Stimulated activated CD4-positive, alpha-beta T cell treated with anti-CD3 and anti-CD28 coated beads, TNF-alpha, amount 100 ng/mL, for 48 hours (primary cell): ENCODE data around the gene DLK2.

Source experiments
- DNase-seq, 3 donors: peaks; one replicate each; pipeline ENCODE4 v3.0.0-alpha.2; 2020; ENCODE audit warnings: low read depth in 3 of 3

DLK2 gene

GRCh38 chr6:43454290-43454695 is 1.1 kb downstream of the DLK2 start:
- DNase-seq: peak; percentile 45 to 67 (median 53)

- no peak for DNase-seq
Measured at GRCh38 chr6:43453831-43454230, 1.5 kb downstream of the DLK2 start.

GRCh38 chr6:43452896-43453295 is 2.5 kb downstream of the DLK2 start:
- no peak for DNase-seq

GRCh38 chr6:43451939-43452338 is 3.4 kb downstream of the DLK2 start:
- DNase-seq: no peak

- no peak for DNase-seq
Measured at GRCh38 chr6:43451348-43451747, 4.0 kb downstream of the DLK2 start.

- no peak for DNase-seq
Measured at GRCh38 chr6:43450699-43451131, 4.6 kb downstream of the DLK2 start.

- DNase-seq: no peak
Measured at GRCh38 chr6:43448916-43449315, 6.4 kb downstream of the DLK2 start.

GRCh38 chr6:43447604-43448003 is 7.7 kb downstream of the DLK2 start:
- no peak for DNase-seq

GRCh38 chr6:43445576-43445975 is 9.8 kb downstream of the DLK2 start:
- DNase-seq: no peak

- DNase-seq: no peak
Measured at GRCh38 chr6:43444582-43444981, 10.8 kb downstream of the DLK2 start.

- DNase-seq: no peak
Measured at GRCh38 chr6:43444036-43444435, 11.3 kb downstream of the DLK2 start.

GRCh38 chr6:43442935-43443334 is 12.4 kb downstream of the DLK2 start:
- no peak for DNase-seq

- DNase-seq: no peak
Measured at GRCh38 chr6:43437700-43438099, 17.6 kb downstream of the DLK2 start.

GRCh38 chr6:43436577-43437282 is 18.6 kb downstream of the DLK2 start:
- no peak for DNase-seq

GRCh38 chr6:43435682-43436437 is 19.5 kb downstream of the DLK2 start:
- DNase-seq: no peak

GRCh38 chr6:43434943-43435342 is 20.4 kb downstream of the DLK2 start:
- DNase-seq: no peak

- DNase-seq: no peak
Measured at GRCh38 chr6:43434001-43434840, 21.1 kb downstream of the DLK2 start.

GRCh38 chr6:43433148-43433547 is 22.2 kb downstream of the DLK2 start:
- no peak for DNase-seq

GRCh38 chr6:43432009-43432945 is 23.1 kb downstream of the DLK2 start:
- DNase-seq: no peak

GRCh38 chr6:43428874-43429273 is 26.5 kb downstream of the DLK2 start:
- DNase-seq: no peak

- no peak for DNase-seq
Measured at GRCh38 chr6:43428112-43428570, 27.2 kb downstream of the DLK2 start.
